DND-41 (cell line): ENCODE data around the gene KRT78.
"Not testable (repeated sequence)": the region's sequence is repeated elsewhere in the genome, so short reads cannot be mapped to it uniquely, and the experiment has no call there.

ENCODE experiments used
- CTCF ChIP-seq: IDR thresholded peaks from 2 replicates; pipeline ENCODE4 v1.5.1; 2012; ENCODE audit warnings: borderline replicate concordance, low read length, moderate library complexity, mild to moderate bottlenecking; ENCODE audit not compliant: poor library complexity, severe bottlenecking; ENCODE audit errors: extremely low read depth
- EZH2 ChIP-seq: IDR thresholded peaks from 3 replicates; pipeline ENCODE4 v1.6.1; 2012; ENCODE audit warnings: borderline replicate concordance, low read depth, mild to moderate bottlenecking, moderate library complexity, low read length, inconsistent platforms; ENCODE audit not compliant: severe bottlenecking

GRCh38 chr12:52795332-52795674 is 53.5 kb downstream of the KRT78 start:
- TF ChIP-seq EZH2, CTCF: not testable (repeated sequence)
